ENCODE data around the gene PRRT2.
"Not testable (repeated sequence)": the region's sequence is repeated elsewhere in the genome, so short reads cannot be mapped to it uniquely, and the experiment has no call there.

Gene PRRT2

GRCh38 chr16:29812754-29813643, 1.0 kb downstream of the PRRT2 start:
- no peak for DNase-seq

GRCh38 chr16:29813644-29814562, 1.9 kb downstream of the PRRT2 start:
- DNase-seq = no peak

- no peak for DNase-seq
Measured at GRCh38 chr16:29814592-29814991, 2.6 kb downstream of the PRRT2 start.

GRCh38 chr16:29815032-29815721, 3.2 kb downstream of the PRRT2 start:
- no peak for DNase-seq

- peak; percentile 100 for DNase-seq
Measured at GRCh38 chr16:29815793-29816693, 4.0 kb downstream of the PRRT2 start, which contains the start of gene PAGR1. Gene PAGR1 (plus strand): TSS chr16:29816152. CDS start chr16:29816526, 374 bp downstream.

GRCh38 chr16:29816694-29817441, 4.9 kb downstream of the PRRT2 start:
- DNase-seq = peak; percentile 33

GRCh38 chr16:29818082-29818481, 6.1 kb downstream of the PRRT2 start:
- DNase-seq = no peak

- DNase-seq = no peak
Measured at GRCh38 chr16:29819506-29819905, 7.5 kb downstream of the PRRT2 start.

GRCh38 chr16:29820271-29820701, 8.3 kb downstream of the PRRT2 start, which contains the start of gene MVP:
Gene MVP (plus strand): TSS chr16:29820462. CDS start chr16:29830550, 10,088 bp downstream.
- DNase-seq = peak; percentile 54

- peak; percentile 73 for DNase-seq
Measured at GRCh38 chr16:29820730-29821642, 9.0 kb downstream of the PRRT2 start.

- DNase-seq = no peak
Measured at GRCh38 chr16:29821643-29822115, 9.7 kb downstream of the PRRT2 start.

GRCh38 chr16:29824589-29825144, 12.7 kb downstream of the PRRT2 start:
- DNase-seq = no peak

GRCh38 chr16:29825145-29826044, 13.4 kb downstream of the PRRT2 start:
- DNase-seq = peak; percentile 58

GRCh38 chr16:29826342-29826695, 14.3 kb downstream of the PRRT2 start:
- DNase-seq = no peak

- no peak for DNase-seq
Measured at GRCh38 chr16:29830774-29831173, 18.8 kb downstream of the PRRT2 start.

- DNase-seq = no peak
Measured at GRCh38 chr16:29831490-29831889, 19.5 kb downstream of the PRRT2 start.

GRCh38 chr16:29833219-29833618, 21.2 kb downstream of the PRRT2 start:
- not testable (repeated sequence) for DNase-seq

- no peak for DNase-seq
Measured at GRCh38 chr16:29834079-29834478, 22.1 kb downstream of the PRRT2 start.
